Neural cell (in vitro differentiated cells): ENCODE measurements around the gene CYP3A5.

Source experiments
- EZH2 ChIP-seq: fragments of 200-600, 300-800 bp; shearing (Covaris generic), sonication (generic); IDR thresholded peaks from 2 replicates; pipeline ENCODE4 v1.6.1; 2014; ENCODE audit warnings: antibody characterized with exemption, low read length, borderline replicate concordance, mild to moderate bottlenecking; ENCODE audit not compliant: insufficient read depth, poor library complexity, severe bottlenecking
- POLR2AphosphoS5 ChIP-seq: IDR thresholded peaks from 2 replicates; pipeline ENCODE4 v1.6.1; 2012
- RAD21 ChIP-seq: fragments of 450-650 bp; conservative IDR thresholded peaks from 2 replicates; pipeline ENCODE4 v1.6.1; 2014; ENCODE audit warnings: antibody characterized with exemption, mild to moderate bottlenecking, moderate library complexity
- SMC3 ChIP-seq: fragments of 450-650 bp; conservative IDR thresholded peaks from 2 replicates; pipeline ENCODE4 v1.6.1; 2014; ENCODE audit warnings: antibody characterized with exemption, mild to moderate bottlenecking, moderate library complexity; ENCODE audit not compliant: poor library complexity
- TF ChIP-seq, protein P1 (sequence below): fragments of 450-650 bp; IDR thresholded peaks from 2 replicates; pipeline ENCODE4 v1.5.1; 2014; ENCODE audit warnings: antibody characterized with exemption, mild to moderate bottlenecking, moderate library complexity; ENCODE audit not compliant: poor library complexity, severe bottlenecking

DNA sequence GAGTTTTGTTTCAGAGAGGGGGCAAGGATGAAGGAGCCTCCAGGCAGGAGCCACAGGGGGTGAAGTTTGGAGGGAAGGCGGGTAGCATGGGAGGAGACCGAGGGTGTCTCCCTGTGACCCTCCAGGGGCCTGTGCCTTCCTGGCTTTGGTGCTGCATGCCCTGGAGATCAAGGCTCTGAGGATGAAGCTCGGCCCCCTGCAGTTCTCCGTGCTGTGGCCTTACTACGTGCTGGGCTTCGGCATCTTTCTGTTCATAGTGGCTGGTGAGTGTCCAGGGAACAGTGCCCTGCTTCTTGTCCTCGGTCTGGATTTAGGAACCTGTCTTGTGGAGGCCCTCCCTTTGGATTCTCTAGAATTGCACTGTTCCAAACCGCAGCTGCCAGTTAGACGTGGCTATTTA is 72.2 kb downstream of the CYP3A5 start:
- TF ChIP-seq RAD21 (no peak), POLR2AphosphoS5 (no peak), EZH2 (no peak), SMC3 (no peak)
- TF ChIP-seq, protein P1, sequence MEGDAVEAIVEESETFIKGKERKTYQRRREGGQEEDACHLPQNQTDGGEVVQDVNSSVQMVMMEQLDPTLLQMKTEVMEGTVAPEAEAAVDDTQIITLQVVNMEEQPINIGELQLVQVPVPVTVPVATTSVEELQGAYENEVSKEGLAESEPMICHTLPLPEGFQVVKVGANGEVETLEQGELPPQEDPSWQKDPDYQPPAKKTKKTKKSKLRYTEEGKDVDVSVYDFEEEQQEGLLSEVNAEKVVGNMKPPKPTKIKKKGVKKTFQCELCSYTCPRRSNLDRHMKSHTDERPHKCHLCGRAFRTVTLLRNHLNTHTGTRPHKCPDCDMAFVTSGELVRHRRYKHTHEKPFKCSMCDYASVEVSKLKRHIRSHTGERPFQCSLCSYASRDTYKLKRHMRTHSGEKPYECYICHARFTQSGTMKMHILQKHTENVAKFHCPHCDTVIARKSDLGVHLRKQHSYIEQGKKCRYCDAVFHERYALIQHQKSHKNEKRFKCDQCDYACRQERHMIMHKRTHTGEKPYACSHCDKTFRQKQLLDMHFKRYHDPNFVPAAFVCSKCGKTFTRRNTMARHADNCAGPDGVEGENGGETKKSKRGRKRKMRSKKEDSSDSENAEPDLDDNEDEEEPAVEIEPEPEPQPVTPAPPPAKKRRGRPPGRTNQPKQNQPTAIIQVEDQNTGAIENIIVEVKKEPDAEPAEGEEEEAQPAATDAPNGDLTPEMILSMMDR = no peak
